ENCODE measurements around the gene GAL3ST2. TPM values are rescaled to one million over a fixed set of nuclear protein-coding genes. Genes with fewer than 3 reads are reported as not detected.

GAL3ST2 gene
- total RNA-seq, 1 donor from 2014 or later: not detected

- Histone ChIP-seq H3K36me3 (peaks cover 23 to 39% of the 10 kb centered on the region in 2 donors), H3K4me3 (no peak overlapping the region), H3K27me3 (no peaks in the 10 kb centered on the region), H3K4me1 (no peaks in the 10 kb centered on the region), H3K27ac (no peak overlapping the region), H3K9me3 (no peaks in the 10 kb centered on the region)
- TF ChIP-seq CTCF (IDR thresholded peaks at IDR 0.05): no peak
- DNase-seq (ENCODE audit: low spot score in 2 of 2): peak in 1 of 2 donors; percentile 25
- intact Hi-C loops (cut with DNase I): no loop called here
These were observed 16.3 kb upstream of the GAL3ST2 start for GRCh38 chr2:241760301-241760771.

GRCh38 chr2:241762321-241762932 is 14.2 kb upstream of the GAL3ST2 start:
- Histone ChIP-seq H3K27me3 (no peaks in the 10 kb centered on the region), H3K36me3 (peaks cover 11 to 21% of the 10 kb centered on the region in 2 donors), H3K9me3 (no peaks in the 10 kb centered on the region), H3K4me1 (no peaks in the 10 kb centered on the region), H3K4me3 (no peak overlapping the region), H3K27ac (no peak overlapping the region)
- intact Hi-C loops (cut with DNase I): no loop called here
- no peak for TF ChIP-seq CTCF (IDR thresholded peaks at IDR 0.05)
- peak in 1 of 2 donors; percentile 28 for DNase-seq (ENCODE audit: low spot score in 2 of 2)

- DNase-seq (ENCODE audit: low spot score in 2 of 2): peak in 1 of 2 donors; percentile 64
- Histone ChIP-seq H3K4me3 (no peak overlapping the region), H3K9me3 (no peaks in the 10 kb centered on the region), H3K27me3 (no peaks in the 10 kb centered on the region), H3K4me1 (no peaks in the 10 kb centered on the region), H3K27ac (no peak overlapping the region), H3K36me3 (peaks cover 11 to 26% of the 10 kb centered on the region in 2 donors)
- intact Hi-C loops (cut with DNase I): no loop called here
- no peak for TF ChIP-seq CTCF (IDR thresholded peaks at IDR 0.05)
These were observed 13.7 kb upstream of the GAL3ST2 start for GRCh38 chr2:241762933-241763369.

GRCh38 chr2:241763551-241764274 is 12.9 kb upstream of the GAL3ST2 start:
- peak in 1 of 2 donors; percentile 58 for DNase-seq (ENCODE audit: low spot score in 2 of 2)
- Histone ChIP-seq H3K27me3 (no peaks in the 10 kb centered on the region), H3K4me1 (no peaks in the 10 kb centered on the region), H3K36me3 (peaks cover 11 to 20% of the 10 kb centered on the region in 2 donors), H3K4me3 (no peak overlapping the region), H3K9me3 (no peaks in the 10 kb centered on the region), H3K27ac (no peak overlapping the region)
- intact Hi-C loops (cut with DNase I): no loop called here
- TF ChIP-seq CTCF (IDR thresholded peaks at IDR 0.05): no peak

- no peaks in the 10 kb centered on the region for H3K9me3 ChIP-seq
- H3K27ac ChIP-seq: no peak overlapping the region
- DNase-seq (ENCODE audit: low spot score in 2 of 2): no peak
- intact Hi-C loops (cut with DNase I): no loop called here
- H3K36me3 ChIP-seq: peaks cover 5 to 14% of the 10 kb centered on the region in 2 donors
- H3K4me1 ChIP-seq: no peaks in the 10 kb centered on the region
- no peak for TF ChIP-seq CTCF (IDR thresholded peaks at IDR 0.05)
- H3K27me3 ChIP-seq: no peaks in the 10 kb centered on the region
- H3K4me3 ChIP-seq: no peak overlapping the region
These were observed 12.1 kb upstream of the GAL3ST2 start for GRCh38 chr2:241764275-241765241.
